NCI-H2171 (cell line): ENCODE results near the gene BANF1.

Experiments used
- DNase-seq: peaks from one replicate; lab custom pipeline; 2025; lab: John Stamatoyannopoulos, UW

Gene BANF1

DNA sequence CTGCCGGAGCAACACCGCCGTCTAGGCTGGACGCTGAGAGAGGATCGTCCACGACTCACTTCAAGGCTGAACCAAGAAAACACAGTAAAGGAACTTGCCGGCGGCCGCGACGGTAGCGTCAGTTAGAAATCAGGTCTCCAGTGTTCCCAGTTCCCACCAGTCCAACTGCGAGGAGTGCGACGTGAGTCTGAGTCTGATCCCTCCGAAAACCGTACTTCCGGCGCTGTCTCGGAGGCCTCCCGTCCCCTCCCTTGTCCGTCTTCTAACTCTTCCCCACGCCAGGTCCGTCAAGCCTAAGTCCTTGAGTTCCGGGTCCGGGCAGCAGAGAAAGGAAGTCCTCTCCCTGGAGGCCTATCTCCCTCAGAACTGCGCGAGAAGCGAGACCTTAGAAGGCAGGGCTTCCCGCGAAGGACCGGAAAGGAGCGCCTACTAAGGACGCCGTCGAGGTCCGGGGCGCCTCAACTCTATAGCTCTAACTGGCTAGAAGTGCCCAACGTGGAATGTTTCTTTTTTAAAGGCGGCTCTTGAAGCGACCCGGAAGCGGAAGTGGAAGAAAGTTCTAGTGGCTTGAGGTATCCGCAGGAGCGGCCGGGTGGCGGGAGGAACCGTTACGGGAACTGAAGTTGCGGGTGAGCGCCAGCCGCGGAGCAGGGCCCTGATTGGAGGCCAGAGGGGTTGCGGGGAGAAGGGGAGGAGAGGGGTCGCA lies at the start of gene BANF1, which contains the start of gene EIF1AD:
BANF1 (plus strand) TSS at position 562 of the 706 bp plus-strand sequence. CDS start 748 bp downstream, outside the sequence.
EIF1AD (minus strand) TSS at position 216 of the 706 bp plus-strand sequence. CDS start 1,768 bp downstream, outside the sequence.
- DNase-seq = peak; percentile 99

DNA sequence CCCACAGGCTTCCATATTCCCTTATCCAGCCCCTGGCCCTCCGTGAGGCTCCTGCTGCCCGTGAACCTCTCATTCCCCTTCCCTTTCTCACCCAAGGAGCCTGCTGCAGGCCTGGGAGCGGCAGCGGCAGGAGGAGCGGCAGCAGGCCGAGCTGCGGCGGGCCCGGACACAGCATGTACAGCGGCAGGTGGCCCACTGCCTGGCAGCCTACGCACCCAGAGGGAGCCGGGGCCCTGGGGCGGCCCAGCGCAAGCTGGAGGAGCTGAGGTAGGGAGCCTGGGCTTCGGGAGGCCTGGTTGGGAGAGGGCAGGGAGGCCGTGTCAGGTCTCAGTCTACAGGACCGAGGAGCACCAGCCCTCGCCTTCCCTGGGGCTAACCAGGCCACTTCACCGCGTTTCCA lies 48.8 kb upstream of the BANF1 start:
- peak; percentile 34 for DNase-seq

DNA sequence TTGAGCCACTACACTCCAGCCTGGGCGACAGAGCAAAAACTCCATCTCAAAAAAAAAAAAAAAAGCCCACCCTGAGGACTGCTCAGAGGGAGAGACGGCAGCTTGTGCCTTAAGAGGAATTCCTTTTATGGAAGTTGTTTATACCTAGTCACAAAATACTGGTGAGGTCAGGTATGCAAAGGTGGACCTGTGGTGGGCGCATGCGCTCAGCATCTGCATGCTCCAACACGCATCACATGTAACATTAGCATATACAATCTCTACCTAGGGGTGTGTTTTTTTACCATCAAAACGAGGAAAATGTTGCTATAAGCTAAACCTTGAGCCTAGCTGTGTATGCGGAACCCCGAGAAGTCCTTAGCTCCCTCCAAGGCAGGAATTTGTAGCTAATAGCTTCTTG lies 47.5 kb upstream of the BANF1 start:
- DNase-seq = peak; percentile 90

- DNase-seq = no peak
Observed at GRCh38 chr11:65958291-65958690, 44.0 kb upstream of the BANF1 start.

- DNase-seq = no peak
Observed at GRCh38 chr11:65958774-65959420, 43.4 kb upstream of the BANF1 start.

DNA sequence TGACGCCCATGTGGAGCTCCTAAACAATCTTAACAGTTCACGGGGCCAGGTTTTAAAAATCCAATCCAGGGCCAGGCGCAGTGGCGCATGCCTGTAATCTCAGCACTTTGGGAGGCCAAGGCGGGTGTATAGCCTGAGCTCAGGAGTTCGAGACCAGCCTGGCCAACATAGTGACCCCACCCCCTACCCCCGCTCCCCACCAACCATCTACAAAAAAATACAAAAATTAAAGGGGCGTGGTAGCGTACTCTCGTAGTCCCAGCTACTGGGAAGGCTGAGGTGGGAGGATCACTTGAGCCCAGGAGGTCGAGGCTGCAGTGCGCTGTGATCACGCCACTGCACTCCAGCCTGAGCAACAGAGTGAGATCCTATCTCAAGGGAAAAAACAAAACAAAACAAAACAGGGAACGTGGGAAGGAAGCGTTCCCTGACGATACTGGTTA lies 41.5 kb upstream of the BANF1 start:
- DNase-seq = no peak

DNA sequence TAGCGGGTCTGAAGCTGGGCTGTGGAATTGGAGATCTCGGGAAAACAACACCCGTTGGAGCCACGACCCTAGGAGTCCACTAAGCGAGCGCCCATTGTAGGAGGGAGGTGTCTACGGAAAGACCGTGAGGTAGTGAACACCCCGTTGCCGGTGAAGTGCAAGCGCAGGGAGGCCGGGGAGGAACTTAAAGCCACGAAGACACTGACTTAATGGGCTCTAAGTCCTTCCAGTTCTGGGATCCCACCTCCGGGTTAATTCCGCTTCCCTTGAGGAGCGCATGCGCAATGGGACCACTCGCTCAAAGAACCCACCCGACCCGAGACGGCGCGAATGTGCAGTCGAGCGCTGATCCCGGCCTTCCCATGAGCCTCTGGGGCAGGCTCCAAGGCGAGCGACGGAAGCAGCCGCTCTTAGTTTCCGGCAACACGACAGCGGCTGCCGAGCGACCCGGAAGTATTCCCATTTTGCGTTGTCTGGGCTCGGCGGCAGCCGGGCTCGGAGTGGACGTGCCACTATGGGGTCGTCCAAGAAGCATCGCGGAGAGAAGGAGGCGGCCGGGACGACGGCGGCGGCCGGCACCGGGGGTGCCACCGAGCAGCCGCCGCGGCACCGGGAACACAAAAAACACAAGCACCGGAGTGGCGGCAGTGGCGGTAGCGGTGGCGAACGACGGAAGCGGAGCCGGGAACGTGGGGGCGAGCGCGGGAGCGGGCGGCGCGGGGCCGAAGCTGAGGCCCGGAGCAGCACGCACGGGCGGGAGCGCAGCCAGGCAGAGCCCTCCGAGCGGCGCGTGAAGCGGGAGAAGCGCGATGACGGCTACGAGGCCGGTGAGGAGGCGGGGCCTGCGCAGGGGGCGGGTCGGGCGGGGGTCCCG lies 40.8 kb upstream of the BANF1 start, which contains the start of gene SART1:
SART1 (plus strand) TSS at position 468 of the 874 bp plus-strand sequence; CDS start at position 515, 47 bp downstream.
- DNase-seq = peak; percentile 98

DNA sequence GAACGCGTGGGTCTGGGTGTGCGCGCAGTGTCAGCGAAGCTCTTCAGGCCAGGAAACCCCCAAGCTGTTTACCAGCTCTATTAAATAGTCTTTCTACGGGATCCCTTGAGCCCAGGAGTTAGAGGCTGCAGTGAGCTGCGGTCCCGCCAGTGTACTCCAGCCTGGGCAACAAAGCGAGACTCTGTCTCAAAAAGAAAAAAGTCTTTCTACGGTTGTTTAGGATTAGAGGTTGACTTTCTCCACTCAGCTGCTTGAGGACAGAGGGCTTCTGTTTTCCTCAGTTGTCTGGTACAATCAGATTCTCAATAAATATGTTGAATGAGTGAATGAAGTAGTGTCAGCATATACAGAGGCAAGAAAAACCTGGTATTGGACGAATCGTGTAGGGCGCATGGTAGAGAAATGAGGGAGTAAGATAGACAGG lies 40.1 kb upstream of the BANF1 start:
- no peak for DNase-seq

GRCh38 chr11:65964906-65965305 lies 37.4 kb upstream of the BANF1 start:
- DNase-seq = no peak

- no peak for DNase-seq
Observed at GRCh38 chr11:65965986-65966762, 36.1 kb upstream of the BANF1 start.

- DNase-seq = no peak
Observed at GRCh38 chr11:65967329-65967934, 34.9 kb upstream of the BANF1 start.

GRCh38 chr11:65968600-65969482 lies 33.5 kb upstream of the BANF1 start:
- no peak for DNase-seq

- DNase-seq = no peak
Observed at GRCh38 chr11:65972116-65972515, 30.2 kb upstream of the BANF1 start.

DNA sequence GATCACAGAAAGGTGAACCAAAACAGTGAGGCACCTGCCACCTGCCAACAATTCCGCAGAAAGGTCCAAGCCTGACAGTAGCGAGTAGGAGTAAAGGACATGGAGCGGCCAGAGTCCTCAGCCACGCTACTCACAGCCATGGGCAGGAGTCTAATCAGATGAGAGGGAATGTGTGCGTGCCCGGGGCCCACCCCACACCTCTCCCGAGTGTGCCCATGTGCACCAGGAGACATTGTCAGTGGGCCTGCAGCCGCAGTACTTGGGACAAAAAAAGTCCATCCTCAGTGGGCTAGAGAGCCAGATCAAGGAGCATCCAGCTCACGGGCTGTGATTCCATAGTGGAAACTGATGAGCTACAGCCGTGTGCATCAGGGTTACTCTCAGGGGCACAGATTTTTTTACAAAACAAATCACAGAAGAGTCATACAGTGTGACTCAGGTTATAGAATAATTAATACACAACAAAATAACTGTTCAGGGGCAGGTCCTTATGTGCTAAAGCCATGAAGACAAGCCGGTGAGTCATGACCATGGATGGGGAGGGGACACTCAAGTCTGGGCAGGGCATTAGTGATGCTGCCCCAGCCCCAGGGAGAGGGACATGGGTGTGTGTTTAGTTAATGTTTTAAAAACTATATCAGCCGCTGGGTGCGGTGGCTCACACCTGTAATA lies 28.7 kb upstream of the BANF1 start:
- DNase-seq = no peak

DNA sequence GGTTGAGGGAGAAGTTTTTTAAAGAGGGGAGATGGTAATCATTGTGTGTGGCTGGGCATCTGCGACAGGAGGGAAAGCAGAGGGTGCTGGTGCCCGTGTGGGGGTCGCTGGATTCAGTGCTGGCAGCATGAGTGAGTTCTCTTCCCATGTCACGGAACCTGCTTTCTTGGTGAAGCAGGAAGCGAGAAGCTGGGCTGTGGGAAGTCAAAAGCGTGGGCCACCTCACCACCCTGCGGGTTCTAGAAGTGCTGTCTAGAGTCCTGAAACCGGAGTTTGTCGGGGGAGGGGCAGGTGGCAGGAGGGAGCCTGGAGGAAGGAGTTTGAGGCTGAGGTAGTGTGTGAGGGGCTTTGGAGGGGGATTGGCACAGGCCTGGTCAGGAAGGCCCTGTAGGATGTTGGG lies 26.5 kb upstream of the BANF1 start:
- DNase-seq = no peak

- no peak for DNase-seq
Observed at GRCh38 chr11:65976216-65977176, 25.8 kb upstream of the BANF1 start.

- no peak for DNase-seq
Observed at GRCh38 chr11:65977621-65978390, 24.5 kb upstream of the BANF1 start.
